Sciatic nerve (tissue), 2 donors: Measurements from ENCODE around the gene RBP4. TPM values are rescaled to one million over a fixed set of nuclear protein-coding genes. Genes with fewer than 3 reads are reported as not detected.
"Not testable (repeated sequence)": the region's sequence is repeated elsewhere in the genome, so short reads cannot be mapped to it uniquely, and the experiment has no call there.

Source experiments
- ATAC-seq: fragments of 200-7000 bp; cut with Tn5 transposase; one replicate; pipeline ENCODE4 v1.9.1; 2020; ENCODE audit warnings: mild to moderate bottlenecking, moderate library complexity
- DNase-seq: peaks from one replicate; pipeline ENCODE4 v3.0.0-alpha.2; 2020; ENCODE audit warnings: low spot score
- intact Hi-C: fragments of 100-400 bp; cut with DNase I; formaldehyde crosslinking; loops from one replicate; pipeline ENCODE4 v1.14.2; 2022
- total RNA-seq: library from RNA; stranded (reverse); fragmentation: NEBNext Ultra II Directional; extraction: Animal tissue kit (Norgen Biotek cat#: 25700); gene quantifications from one replicate; pipeline ENCODE4 v1.2.1, GENCODE V29; 2021
- donor health status: DM: no; HTN: no; CAD: no.
- donor health status: DM: no; HTN: no; CAD: no.

The RBP4 gene
- total RNA-seq, 1 donor from 2014 or later, result 42.7 TPM

- ATAC-seq (no peak), DNase-seq (no peak)
- intact Hi-C loops, result no loop called here
Observed at GRCh38 chr10:93572606-93573005, 28.4 kb downstream of the RBP4 start.

DNA sequence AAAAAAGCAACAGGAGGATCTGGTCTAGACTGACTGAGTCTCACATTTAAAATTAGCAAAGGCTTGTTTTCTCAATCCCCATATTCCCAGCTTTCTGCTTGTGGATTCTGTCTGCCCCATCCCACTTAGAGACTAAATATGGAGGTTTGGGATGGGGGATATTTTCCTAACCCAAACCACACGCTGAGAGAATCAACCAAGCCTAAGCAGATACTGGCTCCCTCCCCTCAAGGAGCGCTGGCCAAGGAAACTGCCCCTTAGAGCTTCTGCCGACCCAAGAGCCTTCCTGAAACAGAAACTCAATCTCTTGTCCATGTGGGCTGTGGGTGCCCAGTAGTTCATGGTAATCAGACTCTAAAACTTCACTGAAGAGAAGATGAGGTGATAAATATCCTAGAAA is 30.7 kb downstream of the RBP4 start:
- DNase-seq (no peak), ATAC-seq (no peak)
- intact Hi-C loops, result no loop called here

DNA sequence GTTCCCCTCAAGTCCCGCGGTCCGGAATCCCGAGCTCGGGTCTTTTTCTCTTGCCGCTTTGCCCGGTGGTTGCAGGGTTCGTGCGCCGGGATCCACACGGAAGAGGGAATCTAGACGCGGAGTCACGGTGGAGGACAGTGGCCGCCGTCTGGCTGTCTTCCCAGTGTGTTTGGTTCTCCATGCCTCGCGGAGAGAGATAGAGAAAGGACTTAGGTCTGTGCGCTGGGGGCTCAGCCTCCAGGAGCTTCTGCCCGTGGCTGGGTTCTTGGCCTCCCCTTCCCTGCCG is 33.0 kb downstream of the RBP4 start:
- intact Hi-C loops, result no loop called here
- no peak for DNase-seq
- ATAC-seq, result no peak

DNA sequence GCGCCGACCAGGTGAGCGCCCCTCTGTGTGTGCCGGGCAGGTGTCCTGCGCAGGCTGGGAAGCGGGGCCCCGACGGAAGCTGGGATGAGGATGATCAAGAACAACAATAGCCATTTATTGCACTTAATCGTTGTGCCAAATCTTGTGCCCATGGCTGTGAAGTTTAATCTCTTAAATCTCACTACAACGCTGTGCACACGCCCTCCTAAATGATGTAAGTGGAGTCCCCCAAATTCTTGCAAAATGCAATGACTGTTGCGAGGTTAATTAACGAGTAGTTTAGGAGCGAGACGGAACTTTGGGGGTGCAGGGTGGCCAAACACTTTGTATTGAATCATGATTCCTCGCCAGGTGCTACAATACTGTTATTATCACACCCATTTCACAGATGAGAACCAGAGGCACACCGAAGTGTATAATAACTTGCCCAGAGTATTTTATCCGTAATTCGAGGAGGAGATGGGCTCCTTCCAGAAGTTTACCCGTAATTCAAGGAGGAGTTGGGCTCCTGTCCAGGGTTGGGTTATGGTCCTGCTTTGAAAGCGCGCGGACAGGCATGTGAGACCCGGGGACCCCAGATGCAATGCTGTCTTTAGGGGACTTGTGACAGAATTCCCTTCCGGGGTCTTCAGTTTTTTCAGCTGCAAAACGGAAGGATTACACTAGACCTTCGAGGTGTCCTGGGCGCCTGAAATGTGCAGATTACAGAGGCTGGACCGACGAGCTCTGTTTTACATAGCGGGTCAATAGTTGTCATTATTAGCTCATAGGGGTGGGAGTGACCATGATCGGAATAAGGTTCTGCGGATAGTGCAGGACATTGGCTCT is 33.5 kb downstream of the RBP4 start:
- DNase-seq (no peak), ATAC-seq (no peak)
- intact Hi-C loops, result no loop called here

DNA sequence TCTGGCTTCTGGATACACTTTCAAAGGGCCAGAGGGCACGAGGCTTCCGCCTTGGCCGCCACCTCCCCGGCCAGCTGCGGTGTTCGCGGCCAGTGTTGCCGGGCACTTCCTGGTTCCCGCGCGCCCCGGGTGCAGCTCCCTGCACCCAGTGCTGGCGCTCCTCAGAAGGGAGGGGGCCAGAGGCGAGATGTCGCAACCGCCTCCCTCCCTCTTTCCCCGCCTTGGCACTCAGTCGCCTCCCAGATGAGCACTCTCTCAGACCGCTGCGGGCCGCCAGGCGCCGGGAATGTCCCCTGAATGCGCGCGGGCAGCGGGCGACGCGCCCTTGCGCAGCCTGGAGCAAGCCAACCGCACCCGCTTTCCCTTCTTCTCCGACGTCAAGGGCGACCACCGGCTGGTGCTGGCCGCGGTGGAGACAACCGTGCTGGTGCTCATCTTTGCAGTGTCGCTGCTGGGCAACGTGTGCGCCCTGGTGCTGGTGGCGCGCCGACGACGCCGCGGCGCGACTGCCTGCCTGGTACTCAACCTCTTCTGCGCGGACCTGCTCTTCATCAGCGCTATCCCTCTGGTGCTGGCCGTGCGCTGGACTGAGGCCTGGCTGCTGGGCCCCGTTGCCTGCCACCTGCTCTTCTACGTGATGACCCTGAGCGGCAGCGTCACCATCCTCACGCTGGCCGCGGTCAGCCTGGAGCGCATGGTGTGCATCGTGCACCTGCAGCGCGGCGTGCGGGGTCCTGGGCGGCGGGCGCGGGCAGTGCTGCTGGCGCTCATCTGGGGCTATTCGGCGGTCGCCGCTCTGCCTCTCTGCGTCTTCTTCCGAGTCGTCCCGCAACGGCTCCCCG is 34.4 kb downstream of the RBP4 start, which contains the start of gene FFAR4:
FFAR4 (plus strand) TSS at position 231 of the 842 bp plus-strand sequence; CDS start at position 287, 56 bp downstream.
- ATAC-seq (peak; percentile 87), DNase-seq (peak; percentile 62)
- intact Hi-C loops, result no loop called here

GRCh38 chr10:93565446-93565845 is 35.6 kb downstream of the RBP4 start:
- intact Hi-C loops, result no loop called here
- ATAC-seq (no peak), DNase-seq (no peak)

GRCh38 chr10:93560541-93560940 is 40.5 kb downstream of the RBP4 start:
- DNase-seq (no peak), ATAC-seq (no peak)
- intact Hi-C loops, result no loop called here

- intact Hi-C loops, result no loop called here
- DNase-seq, result no peak
- no peak for ATAC-seq
Observed at GRCh38 chr10:93559490-93559889, 41.5 kb downstream of the RBP4 start.

DNA sequence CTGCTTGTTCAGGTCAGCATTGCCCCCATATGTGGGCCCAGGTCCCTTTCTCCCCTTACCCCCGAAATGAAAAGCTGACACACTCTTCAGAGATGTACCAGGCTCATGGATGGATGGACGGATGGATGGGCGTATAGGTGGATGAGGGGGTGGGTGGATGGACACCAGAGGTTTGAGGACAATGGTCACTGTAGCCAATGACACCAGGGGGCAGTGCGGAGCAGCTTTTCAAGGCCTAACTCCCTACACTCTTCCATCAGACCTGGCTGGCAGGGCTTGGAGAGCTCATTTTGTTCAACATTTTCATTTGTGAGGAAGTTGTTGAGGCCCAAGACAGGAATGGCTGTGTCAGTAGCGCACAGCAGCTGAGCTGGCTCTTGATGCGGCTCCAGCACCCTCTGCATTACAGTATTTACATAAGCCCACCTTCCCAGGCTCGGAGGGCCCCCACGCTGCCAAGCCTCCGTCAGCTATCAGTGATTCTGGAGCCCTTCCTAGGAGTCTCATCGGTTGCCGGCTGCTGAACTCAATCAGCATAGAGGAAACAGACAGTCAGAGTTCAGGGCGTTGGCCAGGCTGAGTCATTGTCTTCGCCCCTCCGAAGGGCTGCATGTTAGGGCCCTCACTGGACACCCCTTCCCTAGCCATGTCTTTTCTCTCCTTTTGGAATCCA is 46.1 kb downstream of the RBP4 start:
- peak; percentile 82 for ATAC-seq
- intact Hi-C loops, result no loop called here
- DNase-seq, result peak; percentile 85

- ATAC-seq (no peak), DNase-seq (no peak)
- intact Hi-C loops, result no loop called here
Observed at GRCh38 chr10:93554316-93554663, 46.7 kb downstream of the RBP4 start.

GRCh38 chr10:93553482-93554315 is 47.3 kb downstream of the RBP4 start:
- DNase-seq (no peak), ATAC-seq (peak; percentile 74)
- intact Hi-C loops, result no loop called here

DNA sequence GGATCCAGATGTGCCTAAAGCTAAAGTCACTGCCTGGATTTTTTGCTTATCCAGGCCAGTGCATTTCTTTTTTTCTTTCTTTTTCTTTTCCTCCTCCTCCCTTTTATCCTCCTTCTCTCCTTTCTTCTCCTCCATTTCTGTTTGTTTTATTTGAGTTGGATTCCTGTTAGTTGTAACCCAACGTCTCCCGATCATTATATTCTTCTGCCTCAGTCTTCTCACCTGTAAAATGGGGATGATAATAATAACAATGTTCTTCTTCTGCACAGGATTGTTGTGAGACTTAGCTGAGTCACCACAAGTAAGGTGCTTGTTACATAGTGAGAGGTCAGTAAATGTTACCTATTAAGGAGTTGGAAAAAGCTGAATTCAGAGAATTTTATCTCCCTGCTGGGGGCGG is 48.3 kb downstream of the RBP4 start:
- intact Hi-C loops, result no loop called here
- no peak for ATAC-seq
- DNase-seq, result no peak

- intact Hi-C loops, result no loop called here
- DNase-seq (no peak), ATAC-seq (no peak)
Observed at GRCh38 chr10:93550606-93551005, 50.4 kb downstream of the RBP4 start.

- no peak for DNase-seq
- no peak for ATAC-seq
- intact Hi-C loops, result no loop called here
Observed at GRCh38 chr10:93548376-93549071, 52.5 kb downstream of the RBP4 start.

DNA sequence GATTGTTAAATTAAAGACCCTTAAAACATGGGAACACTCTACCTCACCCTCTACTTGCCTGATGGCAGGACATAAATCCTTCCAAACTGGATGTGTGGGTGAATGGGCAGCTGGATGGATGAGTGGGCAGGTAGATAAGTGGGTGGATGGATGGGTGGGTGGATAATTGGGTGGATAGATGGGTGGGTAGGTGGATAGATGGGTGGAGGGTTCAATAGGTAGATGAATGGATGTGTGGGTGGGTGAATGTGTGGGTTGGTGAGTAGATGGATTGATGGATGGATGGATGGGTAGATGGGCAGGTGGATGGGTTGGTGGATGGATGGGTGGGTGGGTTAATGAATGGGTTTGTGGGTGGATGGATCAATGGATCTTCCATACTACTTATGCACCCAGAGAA is 53.5 kb downstream of the RBP4 start:
- no peak for DNase-seq
- intact Hi-C loops, result no loop called here
- ATAC-seq, result no peak

DNA sequence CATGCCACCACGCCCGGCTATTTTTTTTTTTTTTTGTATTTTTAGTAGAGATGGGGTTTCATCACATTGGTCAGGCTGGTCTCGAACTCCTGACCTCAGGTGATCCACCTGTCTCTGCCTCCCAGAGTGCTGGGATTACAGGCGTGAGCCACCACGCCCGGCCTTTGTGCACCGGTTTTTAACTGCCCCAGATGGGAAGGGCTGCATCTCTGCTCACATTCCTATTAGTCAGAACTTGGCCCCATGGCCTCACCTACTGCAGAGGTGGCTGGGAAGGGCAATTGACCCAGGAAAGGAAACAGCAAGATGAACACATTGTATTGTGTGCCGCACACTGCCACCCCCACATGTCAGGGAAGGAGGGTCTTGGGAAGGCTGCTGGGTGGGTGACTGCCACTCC is 54.0 kb downstream of the RBP4 start:
- intact Hi-C loops, ATAC-seq, DNase-seq: not testable (repeated sequence)

DNA sequence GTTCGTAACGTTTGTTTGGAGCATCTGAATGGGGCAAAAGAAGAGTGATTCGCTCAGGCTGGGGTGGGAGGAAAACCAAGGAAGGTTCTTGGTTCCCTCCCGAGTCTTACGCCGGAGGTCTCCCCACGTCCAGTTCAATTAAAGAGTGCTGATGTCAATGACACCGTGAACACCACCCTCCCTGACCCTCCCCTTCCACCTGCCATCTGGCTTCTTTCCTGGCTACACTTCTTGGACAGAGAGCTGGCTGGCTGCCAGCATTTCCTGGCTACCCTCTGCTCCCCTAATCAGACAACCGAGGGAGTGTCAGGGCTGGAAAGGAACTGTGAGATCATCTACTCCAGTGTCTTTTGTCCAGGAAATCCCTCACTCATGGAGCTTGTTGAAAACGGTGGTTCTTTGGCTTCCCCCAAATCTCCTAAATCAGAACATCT is 58.7 kb downstream of the RBP4 start:
- intact Hi-C loops, result no loop called here

More for the DNA sequence above, 58.7 kb downstream of the RBP4 start:
- peak; percentile 89 for ATAC-seq
- no peak for DNase-seq
